DND-41 (cell line): ENCODE data around the gene BMF.

Experiments
- ATAC-seq: fragments of 200-7000 bp; cut with Tn5 transposase; 3 replicates; pipeline ENCODE4 v1.9.1; 2021; ENCODE audit warnings: low read depth; ENCODE audit not compliant: insufficient read depth
- DNase-seq: peaks from one replicate; pipeline ENCODE4 v3.0.0-alpha.2; 2020
- H2AFZ ChIP-seq: 2 replicates; pipeline ENCODE4 v1.6.0; 2012; ENCODE audit warnings: low read depth, low read length
- H3K27ac ChIP-seq: 2 replicates; pipeline ENCODE4 v1.5.1; 2012; ENCODE audit warnings: low read length, inconsistent platforms
- H3K27me3 ChIP-seq: fragments of 200-600 bp; sonication (generic); 2 replicates; pipeline ENCODE4 v1.6.0; 2012; ENCODE audit warnings: low read length, mild to moderate bottlenecking, inconsistent platforms; ENCODE audit not compliant: insufficient read depth, poor library complexity
- H3K36me3 ChIP-seq: 2 replicates; pipeline ENCODE4 v1.5.1; 2012; ENCODE audit warnings: low read length, inconsistent platforms; ENCODE audit not compliant: insufficient read depth
- H3K4me1 ChIP-seq: 2 replicates; pipeline ENCODE4 v1.5.1; 2012; ENCODE audit warnings: mild to moderate bottlenecking, low read length; ENCODE audit not compliant: insufficient read depth
- H3K4me2 ChIP-seq: 2 replicates; pipeline ENCODE4 v1.6.0; 2012; ENCODE audit warnings: mild to moderate bottlenecking, moderate library complexity, low read length, inconsistent platforms; ENCODE audit not compliant: insufficient read depth
- H3K4me3 ChIP-seq, 2 experiments: fragments of 200-600 bp in 1 of 2; shearing (Covaris generic) in 1 of 2; 2 replicates each; pipeline ENCODE4 v1.5.1; 2012 to 2016; ENCODE audit warnings: inconsistent platforms in 2 of 2, low read length in 2 of 2, mild to moderate bottlenecking in 2 of 2, low read depth in 1 of 2, moderate library complexity in 1 of 2
- H3K79me2 ChIP-seq: 2 replicates; pipeline ENCODE4 v1.6.0; 2012; ENCODE audit warnings: low read length, inconsistent platforms; ENCODE audit not compliant: insufficient read depth
- H3K9ac ChIP-seq: 2 replicates; pipeline ENCODE4 v1.6.0; 2012; ENCODE audit warnings: low read depth, mild to moderate bottlenecking, inconsistent platforms, low read length, moderate library complexity
- H3K9me3 ChIP-seq: 2 replicates; pipeline ENCODE4 v1.5.1; 2012; ENCODE audit warnings: low read length, moderate library complexity, mild to moderate bottlenecking, inconsistent platforms; ENCODE audit not compliant: insufficient read depth, severe bottlenecking
- H4K20me1 ChIP-seq: 2 replicates; pipeline ENCODE4 v1.6.0; 2012; ENCODE audit warnings: low read length; ENCODE audit not compliant: insufficient read depth
- CTCF ChIP-seq: IDR thresholded peaks from 2 replicates; pipeline ENCODE4 v1.5.1; 2012; ENCODE audit warnings: borderline replicate concordance, low read length, moderate library complexity, mild to moderate bottlenecking; ENCODE audit not compliant: poor library complexity, severe bottlenecking; ENCODE audit errors: extremely low read depth
- EZH2 ChIP-seq: IDR thresholded peaks from 3 replicates; pipeline ENCODE4 v1.6.1; 2012; ENCODE audit warnings: borderline replicate concordance, low read depth, mild to moderate bottlenecking, moderate library complexity, low read length, inconsistent platforms; ENCODE audit not compliant: severe bottlenecking

The BMF gene

GRCh38 chr15:40096094-40096891 is 12.4 kb downstream of the BMF start:
- Histone ChIP-seq H2AFZ (no peak overlapping the region), H4K20me1 (no peaks in the 10 kb centered on the region), H3K9me3 (no peaks in the 10 kb centered on the region), H3K4me2 (no peak overlapping the region), H3K9ac (no peak overlapping the region), H3K36me3 (no peaks in the 10 kb centered on the region), H3K4me3 (no peak overlapping the region), H3K27ac (no peak overlapping the region), H3K27me3 (no peaks in the 10 kb centered on the region), H3K4me1 (peaks cover 21% of the 10 kb centered on the region), H3K79me2 (no peaks in the 10 kb centered on the region)
- ATAC-seq (no peak), DNase-seq (no peak)
- no peak for TF ChIP-seq CTCF
- no peak for TF ChIP-seq EZH2

- TF ChIP-seq EZH2: no peak
- TF ChIP-seq CTCF: no peak
- no peak overlapping the region for H3K4me2 ChIP-seq
- ATAC-seq (no peak), DNase-seq (no peak)
- no peaks in the 10 kb centered on the region for H4K20me1 ChIP-seq
- H2AFZ ChIP-seq: no peak overlapping the region
- no peaks in the 10 kb centered on the region; the same call in 1 of the 2 replicates for H3K36me3 ChIP-seq
- no peaks in the 10 kb centered on the region for H3K9me3 ChIP-seq
- no peak overlapping the region for H3K9ac ChIP-seq
- no peaks in the 10 kb centered on the region for H3K79me2 ChIP-seq
- no peak overlapping the region for H3K27ac ChIP-seq
- H3K4me3 ChIP-seq: no peak overlapping the region
- peaks cover 20% of the 10 kb centered on the region for H3K4me1 ChIP-seq
- H3K27me3 ChIP-seq: no peaks in the 10 kb centered on the region
These were observed 13.1 kb downstream of the BMF start for GRCh38 chr15:40095371-40096093.

- Histone ChIP-seq H3K27me3 (no peaks in the 10 kb centered on the region), H3K4me1 (peaks cover 17% of the 10 kb centered on the region)
These were observed 14.5 kb downstream of the BMF start for GRCh38 chr15:40094156-40094555.

More at GRCh38 chr15:40094156-40094555, 14.5 kb downstream of the BMF start:
- DNase-seq (no peak), ATAC-seq (no peak)
- Histone ChIP-seq H3K4me2 (no peak overlapping the region), H3K9ac (no peak overlapping the region), H3K79me2 (no peaks in the 10 kb centered on the region), H2AFZ (no peak overlapping the region), H3K4me3 (no peak overlapping the region), H3K36me3 (no peaks in the 10 kb centered on the region; the same call in 1 of the 2 replicates), H3K27ac (no peak overlapping the region), H3K9me3 (no peaks in the 10 kb centered on the region), H4K20me1 (no peaks in the 10 kb centered on the region)
- TF ChIP-seq EZH2: no peak
- TF ChIP-seq CTCF: no peak
